GM19025 (cell line): Measurements from ENCODE around the gene WNK4.

ENCODE experiments used
- ATAC-seq: cut with Tn5 transposase; IDR thresholded peaks from one replicate; pipeline ENCODE4 v1.9.1; 2021; ENCODE audit warnings: mild to moderate bottlenecking, low read depth, moderate library complexity; ENCODE audit not compliant: unreplicated experiment

WNK4 gene

GRCh38 chr17:42795465-42795864 is 15.1 kb downstream of the WNK4 start:
- ATAC-seq, result no peak

GRCh38 chr17:42796066-42796758 is 15.8 kb downstream of the WNK4 start:
- ATAC-seq, result no peak

GRCh38 chr17:42797067-42798007 is 16.9 kb downstream of the WNK4 start:
- ATAC-seq, result no peak

- ATAC-seq, result no peak
Measured at GRCh38 chr17:42798011-42798382, 17.6 kb downstream of the WNK4 start.

- ATAC-seq, result peak; percentile 87
Measured at GRCh38 chr17:42798383-42799380, 18.3 kb downstream of the WNK4 start, which contains the start of the genes CNTD1 and COA3. Gene CNTD1 (plus strand): TSS chr17:42798861. CDS start chr17:42799068, 207 bp downstream. Gene COA3 (minus strand): TSS chr17:42798704. CDS start chr17:42798681, 23 bp downstream.

- ATAC-seq, result no peak
Measured at GRCh38 chr17:42803074-42803883, 22.9 kb downstream of the WNK4 start.

GRCh38 chr17:42804918-42805367 is 24.5 kb downstream of the WNK4 start:
- no peak for ATAC-seq

- no peak for ATAC-seq
Measured at GRCh38 chr17:42806249-42806648, 25.8 kb downstream of the WNK4 start.

GRCh38 chr17:42809250-42809649 is 28.8 kb downstream of the WNK4 start:
- ATAC-seq, result no peak

GRCh38 chr17:42814633-42815399 is 34.4 kb downstream of the WNK4 start:
- ATAC-seq, result no peak

GRCh38 chr17:42817866-42818265 is 37.5 kb downstream of the WNK4 start:
- no peak for ATAC-seq

GRCh38 chr17:42818379-42818778 is 38.0 kb downstream of the WNK4 start:
- ATAC-seq, result no peak

- no peak for ATAC-seq
Measured at GRCh38 chr17:42819939-42820535, 39.6 kb downstream of the WNK4 start.

- ATAC-seq, result no peak
Measured at GRCh38 chr17:42821176-42821575, 40.8 kb downstream of the WNK4 start.

GRCh38 chr17:42827472-42827871 is 47.1 kb downstream of the WNK4 start:
- no peak for ATAC-seq

GRCh38 chr17:42830971-42831370 is 50.6 kb downstream of the WNK4 start:
- ATAC-seq, result no peak

GRCh38 chr17:42832213-42832933 is 52.0 kb downstream of the WNK4 start:
- ATAC-seq, result no peak
